T-helper 17 cell (primary cell): ENCODE measurements around the gene WBP4. TPM values are rescaled to one million over a fixed set of nuclear protein-coding genes. Genes with fewer than 3 reads are reported as not detected.
A peak's percentile ranks its signal among the peaks of the same experiment; 100 is the strongest.
"Not testable (repeated sequence)": the region's sequence is repeated elsewhere in the genome, so short reads cannot be mapped to it uniquely, and the experiment has no call there.

Source experiments
- ATAC-seq: fragments of 150-1000 bp; cut with Tn5 transposase; 2 replicates; pipeline ENCODE4 v1.10.0; 2021; ENCODE audit warnings: mild to moderate bottlenecking, moderate library complexity
- DNase-seq, 3 donors: peaks; one replicate each; pipeline versions ENCODE4 v3.0.0 to v3.0.0-alpha.2; 2020 to 2021
- H3K9me3 ChIP-seq: one replicate; pipeline ENCODE4 v1.7.0; 2013; ENCODE audit warnings: low read length, mild to moderate bottlenecking; ENCODE audit not compliant: control insufficient read depth, poor library complexity, severe bottlenecking
- H3K27ac Mint-ChIP-seq: one replicate; pipeline ENCODE4 v1.8.0; 2022; ENCODE audit warnings: mild to moderate bottlenecking, moderate library complexity, mixed read lengths
- H3K27me3 Mint-ChIP-seq: one replicate; pipeline ENCODE4 v1.8.0; 2022; ENCODE audit warnings: mixed read lengths
- H3K36me3 Mint-ChIP-seq: one replicate; pipeline ENCODE4 v1.8.0; 2022; ENCODE audit warnings: low read depth, mixed read lengths
- H3K4me1 Mint-ChIP-seq: one replicate; pipeline ENCODE4 v1.8.0; 2022; ENCODE audit warnings: mild to moderate bottlenecking, mixed read lengths
- H3K4me3 Mint-ChIP-seq: one replicate; pipeline ENCODE4 v1.8.0; 2022; ENCODE audit warnings: mild to moderate bottlenecking, moderate library complexity, mixed read lengths
- total RNA-seq, 4 donors: library from RNA in 2 of 4; stranded (reverse) in 2 of 4; gene quantifications; one replicate each; pipeline ENCODE4 v1.2.3 and lab custom pipeline; 2022 to 2026

The WBP4 gene
- total RNA-seq, 2 donors from 2014 or later: 4.4 to 5.3 TPM

GRCh38 chr13:41131189-41131588 is 69.9 kb downstream of the WBP4 start:
- H3K27me3 Mint-ChIP-seq, H3K9me3 ChIP-seq, DNase-seq, ATAC-seq, H3K27ac Mint-ChIP-seq, H3K36me3 Mint-ChIP-seq: not testable (repeated sequence)
- Mint-ChIP-seq H3K4me1 (peaks cover 26% of the 10 kb centered on the region), H3K4me3 (peak overlapping the region; percentile 98)

- H3K4me1 Mint-ChIP-seq: peaks cover 26% of the 10 kb centered on the region
- peak overlapping the region; percentile 95 for H3K27ac Mint-ChIP-seq
- not testable (repeated sequence) for ATAC-seq, DNase-seq, H3K36me3 Mint-ChIP-seq, H3K27me3 Mint-ChIP-seq, H3K9me3 ChIP-seq
- peak overlapping the region; percentile 98 for H3K4me3 Mint-ChIP-seq
These were observed 70.6 kb downstream of the WBP4 start for GRCh38 chr13:41131660-41132511.

GRCh38 chr13:41132512-41133152 is 71.3 kb downstream of the WBP4 start, which contains the start of gene KBTBD6:
TSS of gene KBTBD6 (minus strand) at chr13:41132802. CDS start at chr13:41132511, 291 bp downstream.
- peak; percentile 97 for ATAC-seq
- H3K9me3 ChIP-seq: no peaks in the 10 kb centered on the region
- H3K4me3 Mint-ChIP-seq: peak within 1 kb of the TSS; percentile 98
- no peaks in the 10 kb centered on the region for H3K27me3 Mint-ChIP-seq
- H3K27ac Mint-ChIP-seq: peak within 1 kb of the TSS; percentile 95
- peaks cover 26% of the 10 kb centered on the region for H3K4me1 Mint-ChIP-seq
- DNase-seq: peak; percentile 82 to 86 (median 82)
- H3K36me3 Mint-ChIP-seq: peaks cover 2% of the 10 kb centered on the region

Other genes starting within 250 kb of the WBP4 start
- gene ELF1, start 42.2 kb upstream of the WBP4 start, total RNA-seq: 100 to 1,000 TPM; 197 to 232 TPM
- 1 to 10 TPM; 4.7 to 4.9 TPM for gene KBTBD6, start 71.3 kb downstream of the WBP4 start, total RNA-seq
- gene KBTBD7, start 133.1 kb downstream of the WBP4 start, total RNA-seq: 1 to 10 TPM; 2.7 to 3.0 TPM
- gene MTRF1, start 202.1 kb downstream of the WBP4 start, total RNA-seq: 10 to 100 TPM; 13.8 to 17.7 TPM
- 10 to 100 TPM; 38.3 to 41.5 TPM for gene NAA16, start 249.8 kb downstream of the WBP4 start, total RNA-seq